GM23338 (cell line): ENCODE measurements around the gene NPAS3. TPM values are rescaled to one million over a fixed set of nuclear protein-coding genes. Genes with fewer than 3 reads are reported as not detected.

ENCODE experiments used
- ATAC-seq: fragments of 200-7000 bp; cut with Tn5 transposase; 3 replicates; pipeline ENCODE4 v1.9.1; 2020
- DNase-seq: peaks from one replicate; pipeline ENCODE4 v3.0.0-alpha.2; 2015; ENCODE audit warnings: low spot score
- H2AFZ ChIP-seq: fragments of 200-600 bp; sonication (generic); 2 replicates; pipeline ENCODE4 v1.8.0; 2016; ENCODE audit warnings: antibody characterized with exemption, mild to moderate bottlenecking, moderate library complexity
- H3F3A ChIP-seq: fragments of 200-600 bp; sonication (generic); replicated peaks from 2 replicates; pipeline ENCODE4 v1.8.0; 2017; ENCODE audit warnings: antibody characterized with exemption, mixed run types, low read depth
- H3K27ac ChIP-seq: fragments of 200-600 bp; sonication (generic); 2 replicates; pipeline ENCODE4 v1.6.1; 2016; ENCODE audit warnings: low read depth
- H3K27me3 ChIP-seq: fragments of 200-600 bp; sonication (generic); 2 replicates; pipeline ENCODE4 v1.8.0; 2016; ENCODE audit warnings: mild to moderate bottlenecking, mixed run types, moderate library complexity; ENCODE audit not compliant: insufficient read depth
- H3K36me3 ChIP-seq: fragments of 200-600 bp; sonication (generic); 2 replicates; pipeline ENCODE4 v1.8.0; 2016; ENCODE audit warnings: mild to moderate bottlenecking; ENCODE audit not compliant: insufficient read depth
- H3K4me1 ChIP-seq: fragments of 200-600 bp; sonication (generic); 2 replicates; pipeline ENCODE4 v1.8.0; 2016; ENCODE audit warnings: mild to moderate bottlenecking, moderate library complexity; ENCODE audit not compliant: insufficient read depth
- H3K4me2 ChIP-seq: fragments of 200-600 bp; sonication (generic); 2 replicates; pipeline ENCODE4 v1.7.1; 2017; ENCODE audit warnings: mixed run types
- H3K4me3 ChIP-seq: fragments of 200-600 bp; sonication (generic); 2 replicates; pipeline ENCODE4 v1.6.1; 2016; ENCODE audit warnings: mixed run types
- H3K79me2 ChIP-seq: fragments of 200-600 bp; sonication (generic); replicated peaks from 2 replicates; pipeline ENCODE4 v1.8.0; 2017; ENCODE audit warnings: mild to moderate bottlenecking; ENCODE audit not compliant: insufficient read depth
- H3K9me2 ChIP-seq: fragments of 200-600 bp; sonication (generic); 2 replicates; pipeline ENCODE4 v1.8.0; 2017; ENCODE audit not compliant: insufficient read depth
- H4K20me1 ChIP-seq: fragments of 200-600 bp; sonication (generic); replicated peaks from 2 replicates; pipeline ENCODE4 v1.8.0; 2017; ENCODE audit warnings: mild to moderate bottlenecking; ENCODE audit not compliant: insufficient read depth
- H3K27ac Mint-ChIP-seq: 2 replicates; pipeline ENCODE4 v1.8.0; 2020; ENCODE audit warnings: inconsistent platforms, mild to moderate bottlenecking, moderate library complexity, mixed read lengths
- H3K27me3 Mint-ChIP-seq: 3 replicates; pipeline ENCODE4 v1.8.0; 2022; ENCODE audit warnings: low read depth, mild to moderate bottlenecking, moderate library complexity, mixed read lengths, inconsistent platforms; ENCODE audit not compliant: insufficient read depth, poor library complexity
- H3K36me3 Mint-ChIP-seq: 3 replicates; pipeline ENCODE4 v1.8.0; 2021; ENCODE audit warnings: low read depth, mild to moderate bottlenecking, inconsistent platforms, moderate library complexity, mixed read lengths
- H3K4me1 Mint-ChIP-seq: 3 replicates; pipeline ENCODE4 v1.8.0; 2020; ENCODE audit warnings: mild to moderate bottlenecking, inconsistent platforms, mixed read lengths
- H3K4me3 Mint-ChIP-seq: 3 replicates; pipeline ENCODE4 v1.8.0; 2021; ENCODE audit warnings: moderate library complexity, mild to moderate bottlenecking, inconsistent platforms, mixed read lengths
- H3K9me3 Mint-ChIP-seq: 3 replicates; pipeline ENCODE4 v1.8.0; 2020; ENCODE audit warnings: moderate library complexity, mild to moderate bottlenecking, inconsistent platforms, mixed read lengths
- CREB1 ChIP-seq: fragments of 250-450 bp; sonication (Bioruptor Pico); IDR thresholded peaks from 2 replicates; pipeline ENCODE4 v1.5.0; 2020; ENCODE audit warnings: low read depth, mild to moderate bottlenecking, moderate library complexity
- EZH2 ChIP-seq: fragments of 200-600 bp; sonication (generic); IDR thresholded peaks from one replicate; pipeline ENCODE4 v1.8.0; 2017; ENCODE audit warnings: antibody characterized with exemption, mild to moderate bottlenecking, low read depth; ENCODE audit not compliant: unreplicated experiment
- EZH2phosphoT487 ChIP-seq: fragments of 200-600 bp; sonication (generic); IDR thresholded peaks from one replicate; pipeline ENCODE4 v1.8.1; 2018; ENCODE audit warnings: antibody characterized with exemption; ENCODE audit not compliant: unreplicated experiment
- JUNB ChIP-seq: IDR thresholded peaks from one replicate; pipeline ENCODE4 v1.6.1; 2016; ENCODE audit warnings: antibody characterized with exemption; ENCODE audit not compliant: unreplicated experiment
- POLR2AphosphoS5 ChIP-seq: IDR thresholded peaks from 2 replicates; pipeline ENCODE4 v1.6.1; 2016; ENCODE audit warnings: antibody characterized with exemption, low read depth
- STAT1 ChIP-seq: IDR thresholded peaks from one replicate; pipeline ENCODE4 v1.6.1; 2016; ENCODE audit warnings: antibody characterized with exemption; ENCODE audit not compliant: unreplicated experiment
- ZNF114 ChIP-seq: fragments of 250-450 bp; sonication (Bioruptor Pico); IDR thresholded peaks from 2 replicates; pipeline ENCODE4 v1.5.0; 2020; ENCODE audit warnings: mild to moderate bottlenecking, moderate library complexity
- ZNF331 ChIP-seq: fragments of 250-450 bp; sonication (Bioruptor Pico); IDR thresholded peaks from 2 replicates; pipeline ENCODE4 v1.5.0; 2020; ENCODE audit warnings: low read depth, mild to moderate bottlenecking, moderate library complexity
- ZNF462 ChIP-seq: fragments of 250-450 bp; sonication (Bioruptor Pico); IDR thresholded peaks from 2 replicates; pipeline ENCODE4 v1.5.0; 2020; ENCODE audit warnings: mild to moderate bottlenecking, moderate library complexity
- polyA plus RNA-seq: library from polyadenylated mRNA; unstranded; fragments of >200 nt; fragmentation: Nextera tagmentation; extraction: Ambion mirVana; gene quantifications from 2 replicates; pipeline ENCODE4 v1.2.1, GENCODE V29; 2016
- total RNA-seq: library from RNA; depleted of rRNA; stranded (reverse); fragments of >200 nt; shearing (Covaris generic); gene quantifications from 2 replicates; pipeline ENCODE4 v1.2.3, GENCODE V29; 2014
- TF ChIP-seq, protein P1 (sequence below): IDR thresholded peaks from 2 replicates; pipeline ENCODE4 v1.6.1; 2016; ENCODE audit warnings: antibody characterized with exemption
- TF ChIP-seq, protein P2 (sequence below), 2 experiments: fragments of 200-600 bp in 1 of 2; sonication (generic) in 1 of 2; conservative IDR thresholded peaks; 2 replicates each; pipeline versions ENCODE4 v1.5.1 to v1.6.1; 2016 to 2017; ENCODE audit warnings: antibody characterized with exemption in 2 of 2, low read depth in 2 of 2, mild to moderate bottlenecking in 2 of 2, moderate library complexity in 1 of 2

The NPAS3 gene
- total and polyA plus RNA-seq, 2 experiments from 2014 or later, result 0.17 to 0.19 TPM

GRCh38 chr14:33287189-33287588 lies 348.5 kb downstream of the NPAS3 start:
- no peaks in the 10 kb centered on the region for H3K27me3 Mint-ChIP-seq
- no peaks in the 10 kb centered on the region for H3K27me3 ChIP-seq
- no peak overlapping the region for H3K4me3 Mint-ChIP-seq
- TF ChIP-seq, protein P1, sequence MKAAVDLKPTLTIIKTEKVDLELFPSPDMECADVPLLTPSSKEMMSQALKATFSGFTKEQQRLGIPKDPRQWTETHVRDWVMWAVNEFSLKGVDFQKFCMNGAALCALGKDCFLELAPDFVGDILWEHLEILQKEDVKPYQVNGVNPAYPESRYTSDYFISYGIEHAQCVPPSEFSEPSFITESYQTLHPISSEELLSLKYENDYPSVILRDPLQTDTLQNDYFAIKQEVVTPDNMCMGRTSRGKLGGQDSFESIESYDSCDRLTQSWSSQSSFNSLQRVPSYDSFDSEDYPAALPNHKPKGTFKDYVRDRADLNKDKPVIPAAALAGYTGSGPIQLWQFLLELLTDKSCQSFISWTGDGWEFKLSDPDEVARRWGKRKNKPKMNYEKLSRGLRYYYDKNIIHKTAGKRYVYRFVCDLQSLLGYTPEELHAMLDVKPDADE, result no peak
- no peaks in the 10 kb centered on the region for H3K9me3 Mint-ChIP-seq
- H3K79me2 ChIP-seq, result no peaks in the 10 kb centered on the region
- no peak overlapping the region for H3K4me2 ChIP-seq
- peaks cover 9% of the 10 kb centered on the region; the same call in 1 of the 2 replicates for H3K4me1 ChIP-seq
- no peak overlapping the region for H3K27ac Mint-ChIP-seq
- peaks cover 19% of the 10 kb centered on the region; the same call in 2 of the 3 replicates for H3K4me1 Mint-ChIP-seq
- no peaks in the 10 kb centered on the region for H3F3A ChIP-seq
- H3K27ac ChIP-seq, result no peak overlapping the region
- no peaks in the 10 kb centered on the region for H3K9me2 ChIP-seq
- H4K20me1 ChIP-seq, result no peaks in the 10 kb centered on the region
- DNase-seq, result no peak
- H3K36me3 Mint-ChIP-seq, result no peaks in the 10 kb centered on the region
- no peak for ATAC-seq
- H3K36me3 ChIP-seq, result no peaks in the 10 kb centered on the region
- no peak overlapping the region for H3K4me3 ChIP-seq
- no peak overlapping the region for H2AFZ ChIP-seq

DNA sequence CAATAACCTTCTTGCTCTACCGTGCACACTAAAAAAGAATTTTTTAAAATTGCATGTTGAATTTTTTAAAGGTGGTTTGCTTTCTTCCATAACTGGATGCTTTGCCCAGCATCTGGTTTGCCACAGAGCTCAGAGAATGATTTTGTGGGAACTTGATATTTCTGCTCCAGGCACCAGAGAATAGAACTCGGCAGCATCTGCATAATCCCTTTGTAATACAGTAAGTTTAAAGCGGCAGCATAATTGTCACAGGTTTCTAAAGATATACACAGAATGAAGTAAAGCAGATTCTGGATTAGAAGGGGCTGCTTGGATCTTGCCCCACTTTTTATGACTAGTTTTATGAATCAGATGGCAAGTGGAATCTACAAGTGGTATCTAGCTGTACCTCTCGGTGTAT lies 352.0 kb downstream of the NPAS3 start:
- H3K27ac ChIP-seq, result no peak overlapping the region
- ATAC-seq (no peak), DNase-seq (no peak)
- no peak overlapping the region for H3K4me2 ChIP-seq
- H3K4me3 ChIP-seq, result no peak overlapping the region
- no peak overlapping the region for H2AFZ ChIP-seq
- Mint-ChIP-seq H3K9me3 (no peaks in the 10 kb centered on the region), H3K27ac (no peak overlapping the region), H3K4me3 (no peak overlapping the region), H3K4me1 (peaks cover 18% of the 10 kb centered on the region; the same call in 2 of the 3 replicates), H3K27me3 (no peaks in the 10 kb centered on the region), H3K36me3 (no peaks in the 10 kb centered on the region)
- no peaks in the 10 kb centered on the region for H3K36me3 ChIP-seq
- H3K79me2 ChIP-seq, result no peaks in the 10 kb centered on the region
- no peaks in the 10 kb centered on the region for H4K20me1 ChIP-seq
- no peaks in the 10 kb centered on the region; the same call in 1 of the 2 replicates for H3K9me2 ChIP-seq
- no peaks in the 10 kb centered on the region for H3F3A ChIP-seq
- H3K4me1 ChIP-seq, result peaks cover 9% of the 10 kb centered on the region; the same call in 1 of the 2 replicates
- H3K27me3 ChIP-seq, result no peaks in the 10 kb centered on the region
- TF ChIP-seq ZNF114 (CRISPR knock-in tag) (no peak), JUNB (no peak), ZNF331 (CRISPR knock-in tag) (no peak), CREB1 (CRISPR knock-in tag) (no peak), EZH2phosphoT487 (no peak), ZNF462 (CRISPR knock-in tag) (no peak), POLR2AphosphoS5 (no peak), EZH2 (no peak), STAT1 (no peak)
- TF ChIP-seq, protein P1, result no peak
- TF ChIP-seq, protein P2, sequence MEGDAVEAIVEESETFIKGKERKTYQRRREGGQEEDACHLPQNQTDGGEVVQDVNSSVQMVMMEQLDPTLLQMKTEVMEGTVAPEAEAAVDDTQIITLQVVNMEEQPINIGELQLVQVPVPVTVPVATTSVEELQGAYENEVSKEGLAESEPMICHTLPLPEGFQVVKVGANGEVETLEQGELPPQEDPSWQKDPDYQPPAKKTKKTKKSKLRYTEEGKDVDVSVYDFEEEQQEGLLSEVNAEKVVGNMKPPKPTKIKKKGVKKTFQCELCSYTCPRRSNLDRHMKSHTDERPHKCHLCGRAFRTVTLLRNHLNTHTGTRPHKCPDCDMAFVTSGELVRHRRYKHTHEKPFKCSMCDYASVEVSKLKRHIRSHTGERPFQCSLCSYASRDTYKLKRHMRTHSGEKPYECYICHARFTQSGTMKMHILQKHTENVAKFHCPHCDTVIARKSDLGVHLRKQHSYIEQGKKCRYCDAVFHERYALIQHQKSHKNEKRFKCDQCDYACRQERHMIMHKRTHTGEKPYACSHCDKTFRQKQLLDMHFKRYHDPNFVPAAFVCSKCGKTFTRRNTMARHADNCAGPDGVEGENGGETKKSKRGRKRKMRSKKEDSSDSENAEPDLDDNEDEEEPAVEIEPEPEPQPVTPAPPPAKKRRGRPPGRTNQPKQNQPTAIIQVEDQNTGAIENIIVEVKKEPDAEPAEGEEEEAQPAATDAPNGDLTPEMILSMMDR (conservative IDR thresholded peaks at IDR 0.05; ENCODE audit: low read depth in 2 of 2), result no peak
